Measurements from ENCODE around the gene KRT25. TPM values are rescaled to one million over a fixed set of nuclear protein-coding genes. Genes with fewer than 3 reads are reported as not detected.

Gene KRT25
- polyA plus RNA-seq, 2 of the 4 experiments (the other 2 are of a cell fraction) = not detected

DNA sequence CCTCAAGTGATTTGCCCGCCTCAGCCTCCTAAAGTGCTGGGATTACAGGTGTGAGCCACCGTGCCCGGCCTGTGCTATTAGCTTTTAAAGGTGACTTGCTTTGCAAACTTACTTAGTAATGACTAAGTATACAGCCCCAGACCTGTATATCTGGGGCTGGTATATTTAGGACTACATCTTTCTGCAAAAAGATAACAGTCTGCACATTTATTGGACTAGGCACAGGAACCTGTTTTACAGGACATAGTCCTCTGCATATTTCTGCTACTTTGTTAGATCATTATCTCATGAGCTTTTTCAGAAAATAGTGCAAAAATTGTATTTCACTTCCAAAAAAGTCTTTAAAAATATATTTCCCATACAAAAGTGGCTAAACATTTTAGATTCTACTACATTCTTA, 52.9 kb downstream of the KRT25 start (continued):
- no peak for TF ChIP-seq FOXS1 (CRISPR knock-in tag; IDR thresholded peaks at IDR 0.05)

DNA sequence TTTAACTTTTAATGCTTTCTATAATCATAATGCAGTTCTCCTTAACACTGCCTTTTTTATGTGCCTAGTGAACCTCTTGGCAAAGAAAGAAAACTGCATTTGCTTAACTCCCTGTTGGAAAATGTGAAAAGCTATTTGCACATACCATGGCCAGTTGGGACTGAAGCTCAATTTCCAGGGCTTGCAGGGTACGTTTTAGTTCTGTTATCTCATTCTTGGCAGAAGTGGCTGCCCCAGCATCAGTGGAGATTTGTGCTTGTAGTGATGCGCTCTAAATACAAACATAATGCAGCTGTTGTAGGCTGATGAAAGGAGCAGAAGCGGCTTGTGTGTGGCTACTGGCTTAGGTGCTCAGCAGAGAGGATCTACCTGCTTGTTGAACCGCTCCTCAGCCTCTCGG, 55.3 kb downstream of the KRT25 start:
- Histone ChIP-seq H3K27ac (no peak overlapping the region), H3K4me1 (peaks cover 24% of the 10 kb centered on the region), H3K4me3 (no peak overlapping the region), H3K4me2 (no peak overlapping the region), H3K9me3 (no peaks in the 10 kb centered on the region)
- FAIRE-seq (no peak), DNase-seq (ENCODE audit: low read depth in 1 of 2, low spot score in 1 of 2) (no peak), ATAC-seq (no peak)
- ChIA-PET CTCF (interaction anchor here (1.0 to 1.8 kb wide), 6 partner anchors 9 to 948 kb away, joined by 3 to 6 read pairs (median 4); no protein-coding TSS in a partner anchor), POLR2A (interaction anchor here (0.7 kb wide), 1 partner anchor 327 kb away, joined by 3 read pairs; the partner anchor contains the start of gene KRTAP1-5)
- WGBS (ENCODE audit: missing lambda C conversion rate) = 79% methylated on average over 5 of the region's 5 CpGs
- TF ChIP-seq TP53 (CRISPR knock-in tag; IDR thresholded peaks at IDR 0.05) = no peak
- no peak for TF ChIP-seq ZC3H11A (IDR thresholded peaks at IDR 0.05)

DNA sequence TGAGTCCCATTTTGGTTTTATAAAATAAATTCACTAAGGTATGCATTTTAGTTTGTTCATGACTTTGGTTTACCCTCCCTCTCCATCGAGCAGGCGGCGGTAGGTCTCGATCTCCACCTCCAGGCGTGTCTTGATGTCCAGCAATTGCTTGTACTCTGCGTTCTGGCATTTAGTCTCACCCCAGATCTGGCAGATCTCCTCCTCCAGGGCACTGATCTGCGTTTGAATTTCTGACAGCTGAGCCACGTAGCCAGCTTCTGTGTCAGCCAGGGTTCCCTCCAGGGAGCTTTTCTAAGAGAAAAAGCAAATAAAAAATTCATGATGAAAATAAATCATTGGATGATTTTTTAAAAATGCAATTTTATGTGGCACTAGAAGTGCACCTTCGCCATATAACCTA, 55.8 kb downstream of the KRT25 start:
- Histone ChIP-seq H3K9me3 (no peaks in the 10 kb centered on the region), H3K27ac (no peak overlapping the region), H3K4me3 (no peak overlapping the region), H3K4me2 (no peak overlapping the region), H3K4me1 (peaks cover 24% of the 10 kb centered on the region)
- ChIA-PET CTCF (interaction anchor here (1.0 to 1.5 kb wide), 3 partner anchors 9 to 74 kb away, joined by 3 read pairs; no protein-coding TSS in a partner anchor), POLR2A (no interaction called here)
- FAIRE-seq (no peak), ATAC-seq (no peak), DNase-seq (ENCODE audit: low read depth in 1 of 2, low spot score in 1 of 2) (no peak)
- TF ChIP-seq ESRRA (IDR thresholded peaks at IDR 0.05; ENCODE audit: borderline replicate concordance, low read length) (no peak), RAD21 (conservative IDR thresholded peaks at IDR 0.05 in 1 of 2, IDR thresholded peaks at IDR 0.05 in 1 of 2) (no peak), RARB (CRISPR knock-in tag; IDR thresholded peaks at IDR 0.05) (no peak), CEBPB (IDR thresholded peaks at IDR 0.05) (no peak), HEYL (CRISPR knock-in tag; IDR thresholded peaks at IDR 0.05) (no peak), ZNF302 (CRISPR knock-in tag; IDR thresholded peaks at IDR 0.05) (no peak), FOSL2 (IDR thresholded peaks at IDR 0.05) (no peak), FOSL2 (CRISPR knock-in tag; IDR thresholded peaks at IDR 0.05) (no peak), SMC3 (IDR thresholded peaks at IDR 0.05) (no peak), HOXA7 (CRISPR knock-in tag; IDR thresholded peaks at IDR 0.05) (no peak), POLR2AphosphoS2 (conservative IDR thresholded peaks at IDR 0.05; ENCODE audit: low read length) (no peak), CHD2 (IDR thresholded peaks at IDR 0.05; ENCODE audit: low read length, partially characterized antibody) (no peak), RFX5 (IDR thresholded peaks at IDR 0.05) (no peak), TFCP2L1 (CRISPR knock-in tag; IDR thresholded peaks at IDR 0.05) (no peak), EHF (CRISPR knock-in tag; IDR thresholded peaks at IDR 0.05) (no peak), RCOR1 (IDR thresholded peaks at IDR 0.05; ENCODE audit: low read depth, low read length) (no peak), NPAS2 (CRISPR knock-in tag; IDR thresholded peaks at IDR 0.05; ENCODE audit: borderline replicate concordance) (no peak)
- TF ChIP-seq, protein P1, sequence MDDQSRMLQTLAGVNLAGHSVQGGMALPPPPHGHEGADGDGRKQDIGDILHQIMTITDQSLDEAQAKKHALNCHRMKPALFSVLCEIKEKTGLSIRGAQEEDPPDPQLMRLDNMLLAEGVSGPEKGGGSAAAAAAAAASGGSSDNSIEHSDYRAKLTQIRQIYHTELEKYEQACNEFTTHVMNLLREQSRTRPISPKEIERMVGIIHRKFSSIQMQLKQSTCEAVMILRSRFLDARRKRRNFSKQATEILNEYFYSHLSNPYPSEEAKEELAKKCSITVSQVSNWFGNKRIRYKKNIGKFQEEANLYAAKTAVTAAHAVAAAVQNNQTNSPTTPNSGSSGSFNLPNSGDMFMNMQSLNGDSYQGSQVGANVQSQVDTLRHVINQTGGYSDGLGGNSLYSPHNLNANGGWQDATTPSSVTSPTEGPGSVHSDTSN (IDR thresholded peaks at IDR 0.05) = no peak
- TF ChIP-seq, protein P2, sequence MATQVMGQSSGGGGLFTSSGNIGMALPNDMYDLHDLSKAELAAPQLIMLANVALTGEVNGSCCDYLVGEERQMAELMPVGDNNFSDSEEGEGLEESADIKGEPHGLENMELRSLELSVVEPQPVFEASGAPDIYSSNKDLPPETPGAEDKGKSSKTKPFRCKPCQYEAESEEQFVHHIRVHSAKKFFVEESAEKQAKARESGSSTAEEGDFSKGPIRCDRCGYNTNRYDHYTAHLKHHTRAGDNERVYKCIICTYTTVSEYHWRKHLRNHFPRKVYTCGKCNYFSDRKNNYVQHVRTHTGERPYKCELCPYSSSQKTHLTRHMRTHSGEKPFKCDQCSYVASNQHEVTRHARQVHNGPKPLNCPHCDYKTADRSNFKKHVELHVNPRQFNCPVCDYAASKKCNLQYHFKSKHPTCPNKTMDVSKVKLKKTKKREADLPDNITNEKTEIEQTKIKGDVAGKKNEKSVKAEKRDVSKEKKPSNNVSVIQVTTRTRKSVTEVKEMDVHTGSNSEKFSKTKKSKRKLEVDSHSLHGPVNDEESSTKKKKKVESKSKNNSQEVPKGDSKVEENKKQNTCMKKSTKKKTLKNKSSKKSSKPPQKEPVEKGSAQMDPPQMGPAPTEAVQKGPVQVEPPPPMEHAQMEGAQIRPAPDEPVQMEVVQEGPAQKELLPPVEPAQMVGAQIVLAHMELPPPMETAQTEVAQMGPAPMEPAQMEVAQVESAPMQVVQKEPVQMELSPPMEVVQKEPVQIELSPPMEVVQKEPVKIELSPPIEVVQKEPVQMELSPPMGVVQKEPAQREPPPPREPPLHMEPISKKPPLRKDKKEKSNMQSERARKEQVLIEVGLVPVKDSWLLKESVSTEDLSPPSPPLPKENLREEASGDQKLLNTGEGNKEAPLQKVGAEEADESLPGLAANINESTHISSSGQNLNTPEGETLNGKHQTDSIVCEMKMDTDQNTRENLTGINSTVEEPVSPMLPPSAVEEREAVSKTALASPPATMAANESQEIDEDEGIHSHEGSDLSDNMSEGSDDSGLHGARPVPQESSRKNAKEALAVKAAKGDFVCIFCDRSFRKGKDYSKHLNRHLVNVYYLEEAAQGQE (IDR thresholded peaks at IDR 0.05) = no peak
- TF ChIP-seq, protein P3, sequence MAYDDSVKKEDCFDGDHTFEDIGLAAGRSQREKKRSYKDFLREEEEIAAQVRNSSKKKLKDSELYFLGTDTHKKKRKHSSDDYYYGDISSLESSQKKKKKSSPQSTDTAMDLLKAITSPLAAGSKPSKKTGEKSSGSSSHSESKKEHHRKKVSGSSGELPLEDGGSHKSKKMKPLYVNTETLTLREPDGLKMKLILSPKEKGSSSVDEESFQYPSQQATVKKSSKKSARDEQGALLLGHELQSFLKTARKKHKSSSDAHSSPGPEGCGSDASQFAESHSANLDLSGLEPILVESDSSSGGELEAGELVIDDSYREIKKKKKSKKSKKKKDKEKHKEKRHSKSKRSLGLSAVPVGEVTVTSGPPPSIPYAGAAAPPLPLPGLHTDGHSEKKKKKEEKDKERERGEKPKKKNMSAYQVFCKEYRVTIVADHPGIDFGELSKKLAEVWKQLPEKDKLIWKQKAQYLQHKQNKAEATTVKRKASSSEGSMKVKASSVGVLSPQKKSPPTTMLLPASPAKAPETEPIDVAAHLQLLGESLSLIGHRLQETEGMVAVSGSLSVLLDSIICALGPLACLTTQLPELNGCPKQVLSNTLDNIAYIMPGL (CRISPR knock-in tag; IDR thresholded peaks at IDR 0.05; ENCODE audit: borderline replicate concordance) = no peak
- TF ChIP-seq, protein P4, sequence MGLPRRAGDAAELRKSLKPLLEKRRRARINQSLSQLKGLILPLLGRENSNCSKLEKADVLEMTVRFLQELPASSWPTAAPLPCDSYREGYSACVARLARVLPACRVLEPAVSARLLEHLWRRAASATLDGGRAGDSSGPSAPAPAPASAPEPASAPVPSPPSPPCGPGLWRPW (IDR thresholded peaks at IDR 0.05) = no peak
- 82% methylated on average over 9 of the region's 9 CpGs for WGBS (ENCODE audit: missing lambda C conversion rate)

Data from A549 (cell line).